Endodermal cell (in vitro differentiated cells): ENCODE measurements around the gene CDH26. TPM values are rescaled to one million over a fixed set of nuclear protein-coding genes. Genes with fewer than 3 reads are reported as not detected.

Experiments
- DNase-seq: peaks from one replicate; pipeline ENCODE4 v3.0.0-alpha.2; 2017
- H3K27ac ChIP-seq: 2 replicates; pipeline ENCODE4 v1.5.1; 2013; ENCODE audit warnings: mild to moderate bottlenecking, low read depth, low read length, moderate library complexity
- H3K27me3 ChIP-seq: 2 replicates; pipeline ENCODE4 v1.6.1; 2013; ENCODE audit warnings: mild to moderate bottlenecking, low read length, moderate library complexity; ENCODE audit not compliant: insufficient read depth, control insufficient read depth, poor library complexity, severe bottlenecking
- H3K36me3 ChIP-seq: 2 replicates; pipeline ENCODE4 v1.7.0; 2013; ENCODE audit warnings: mild to moderate bottlenecking, low read length, moderate library complexity; ENCODE audit not compliant: control insufficient read depth, insufficient read depth
- H3K4me1 ChIP-seq: one replicate; pipeline ENCODE4 v1.7.0; 2013; ENCODE audit warnings: low read length; ENCODE audit not compliant: control insufficient read depth, insufficient read depth
- H3K4me3 ChIP-seq: 2 replicates; pipeline ENCODE4 v1.5.1; 2013; ENCODE audit warnings: mild to moderate bottlenecking, low read length, moderate library complexity
- H3K9ac ChIP-seq: 2 replicates; pipeline ENCODE4 v1.6.1; 2013; ENCODE audit warnings: mild to moderate bottlenecking, low read length, moderate library complexity; ENCODE audit not compliant: poor library complexity, severe bottlenecking; ENCODE audit errors: extremely low read depth
- H3K9me3 ChIP-seq: 2 replicates; pipeline ENCODE4 v1.6.1; 2013; ENCODE audit warnings: mild to moderate bottlenecking, low read length, moderate library complexity; ENCODE audit not compliant: control insufficient read depth
- H3K27ac Mint-ChIP-seq: 2 replicates; pipeline ENCODE4 v1.8.0; 2020; ENCODE audit warnings: mixed read lengths
- H3K27me3 Mint-ChIP-seq: 2 replicates; pipeline ENCODE4 v1.8.0; 2021; ENCODE audit warnings: mild to moderate bottlenecking, mixed read lengths; ENCODE audit not compliant: insufficient read depth
- H3K36me3 Mint-ChIP-seq: 2 replicates; pipeline ENCODE4 v1.8.0; 2020; ENCODE audit warnings: low read depth, mixed read lengths
- H3K4me1 Mint-ChIP-seq: 2 replicates; pipeline ENCODE4 v1.8.0; 2020; ENCODE audit warnings: mixed read lengths
- H3K4me3 Mint-ChIP-seq: 2 replicates; pipeline ENCODE4 v1.8.0; 2020; ENCODE audit warnings: mild to moderate bottlenecking, moderate library complexity, mixed read lengths
- H3K9me3 Mint-ChIP-seq: 2 replicates; pipeline ENCODE4 v1.8.0; 2020; ENCODE audit warnings: mild to moderate bottlenecking, mixed read lengths
- CTCF ChIP-seq: fragments of 200-600 bp; sonication (generic); conservative IDR thresholded peaks from 2 replicates; pipeline ENCODE4 v1.5.0; 2021; ENCODE audit warnings: antibody characterized with exemption, mild to moderate bottlenecking
- WGBS, 2 experiments: methylation state at CpG; one replicate each; pipeline versions ENCODE4 v1.1.5 to v1.1.7; 2013; ENCODE audit warnings: missing lambda C conversion rate in 2 of 2, mixed read lengths in 1 of 2; ENCODE audit not compliant: insufficient coverage in 1 of 2, insufficient read length in 1 of 2; 5-methylcytosine and 5-hydroxymethylcytosine counted together
- total RNA-seq, 2 donors: library from RNA; stranded (reverse); fragmentation: NEBNext Ultra II Directional in 1 of 2; extraction: Animal tissue kit (Norgen Biotek cat#: 25700) in 1 of 2; gene quantifications; 2 replicates in 1 of 2; 3 replicates in 1 of 2; pipeline ENCODE4 v1.2.1, GENCODE V29; 2021

Gene CDH26
- total RNA-seq, 2 donors from 2014 or later: 0.97 to 2.0 TPM

GRCh38 chr20:60058879-60059278 is 100.7 kb downstream of the CDH26 start:
- Histone ChIP-seq H3K27me3 (no peaks in the 10 kb centered on the region), H3K9me3 (no peaks in the 10 kb centered on the region), H3K4me1 (no peaks in the 10 kb centered on the region), H3K4me3 (no peak overlapping the region), H3K36me3 (no peaks in the 10 kb centered on the region), H3K9ac (no peak overlapping the region), H3K27ac (peak overlapping the region; percentile 55)
- DNase-seq: no peak
- Mint-ChIP-seq H3K4me1 (peaks cover 13% of the 10 kb centered on the region), H3K27ac (no peak overlapping the region), H3K9me3 (no peaks in the 10 kb centered on the region), H3K4me3 (no peak overlapping the region), H3K27me3 (peaks cover 6% of the 10 kb centered on the region), H3K36me3 (no peaks in the 10 kb centered on the region)
- 88 to 91% methylated on average over 4 to 9 of the region's 9 CpGs for WGBS, 2 experiments
- TF ChIP-seq CTCF: no peak

GRCh38 chr20:60060006-60060557 is 101.9 kb downstream of the CDH26 start:
- 92 to 95% methylated on average over 5 to 13 of the region's 13 CpGs for WGBS, 2 experiments
- no peak overlapping the region for H3K9ac ChIP-seq
- H3K4me3 ChIP-seq: no peak overlapping the region
- Mint-ChIP-seq H3K4me1 (peaks cover 13% of the 10 kb centered on the region), H3K36me3 (no peaks in the 10 kb centered on the region), H3K9me3 (peaks cover 6% of the 10 kb centered on the region), H3K27ac (no peak overlapping the region), H3K27me3 (peaks cover 10% of the 10 kb centered on the region), H3K4me3 (no peak overlapping the region)
- peak; percentile 22 for DNase-seq
- no peaks in the 10 kb centered on the region for H3K36me3 ChIP-seq
- no peak overlapping the region for H3K27ac ChIP-seq
- no peaks in the 10 kb centered on the region for H3K9me3 ChIP-seq
- no peaks in the 10 kb centered on the region for H3K27me3 ChIP-seq
- H3K4me1 ChIP-seq: no peaks in the 10 kb centered on the region
- no peak for TF ChIP-seq CTCF

GRCh38 chr20:60060593-60060992 is 102.4 kb downstream of the CDH26 start:
- peaks cover 10% of the 10 kb centered on the region for H3K9me3 Mint-ChIP-seq
- peaks cover 10% of the 10 kb centered on the region for H3K27me3 Mint-ChIP-seq
- 94% methylated on average over 2 to 4 of the region's 4 CpGs for WGBS, 2 experiments
- H3K4me3 Mint-ChIP-seq: no peak overlapping the region
- Histone ChIP-seq H3K27me3 (no peaks in the 10 kb centered on the region), H3K9me3 (no peaks in the 10 kb centered on the region), H3K27ac (no peak overlapping the region), H3K4me3 (no peak overlapping the region), H3K36me3 (no peaks in the 10 kb centered on the region), H3K4me1 (no peaks in the 10 kb centered on the region), H3K9ac (no peak overlapping the region)
- no peak for TF ChIP-seq CTCF
- no peak overlapping the region for H3K27ac Mint-ChIP-seq
- no peaks in the 10 kb centered on the region for H3K36me3 Mint-ChIP-seq
- peak; percentile 24 for DNase-seq
- H3K4me1 Mint-ChIP-seq: peaks cover 13% of the 10 kb centered on the region
